Activated CD8-positive, alpha-beta memory T cell treated with anti-CD3 and anti-CD28 coated beads, Interleukin-2, amount 50 U/mL, for 48 hours (primary cell): ENCODE measurements around the gene DAGLA.
A peak's percentile ranks its signal among the peaks of the same experiment; 100 is the strongest.

Source experiments
- DNase-seq: peaks from one replicate; pipeline ENCODE4 v3.0.0-alpha.2; 2020

Gene DAGLA

GRCh38 chr11:61693922-61694601 lies 13.9 kb downstream of the DAGLA start:
- no peak for DNase-seq

GRCh38 chr11:61694602-61694939 lies 14.4 kb downstream of the DAGLA start:
- DNase-seq: no peak

- DNase-seq: no peak
Measured at GRCh38 chr11:61694946-61695706, 14.9 kb downstream of the DAGLA start.

- DNase-seq: peak; percentile 93
Measured at GRCh38 chr11:61695917-61696316, 15.7 kb downstream of the DAGLA start.

- DNase-seq: no peak
Measured at GRCh38 chr11:61696602-61697001, 16.4 kb downstream of the DAGLA start.

- no peak for DNase-seq
Measured at GRCh38 chr11:61697078-61697502, 16.9 kb downstream of the DAGLA start.

GRCh38 chr11:61697764-61698163 lies 17.6 kb downstream of the DAGLA start:
- DNase-seq: no peak

- no peak for DNase-seq
Measured at GRCh38 chr11:61698173-61698948, 18.2 kb downstream of the DAGLA start.

- no peak for DNase-seq
Measured at GRCh38 chr11:61699737-61700160, 19.6 kb downstream of the DAGLA start.

GRCh38 chr11:61700212-61700611 lies 20.0 kb downstream of the DAGLA start:
- no peak for DNase-seq

GRCh38 chr11:61700720-61701119 lies 20.5 kb downstream of the DAGLA start:
- DNase-seq: no peak

- DNase-seq: no peak
Measured at GRCh38 chr11:61701242-61701886, 21.2 kb downstream of the DAGLA start.

- no peak for DNase-seq
Measured at GRCh38 chr11:61702701-61703312, 22.6 kb downstream of the DAGLA start.

- no peak for DNase-seq
Measured at GRCh38 chr11:61704838-61705237, 24.6 kb downstream of the DAGLA start.

GRCh38 chr11:61706452-61707400 lies 26.5 kb downstream of the DAGLA start:
- DNase-seq: no peak

- no peak for DNase-seq
Measured at GRCh38 chr11:61707574-61707973, 27.4 kb downstream of the DAGLA start.

GRCh38 chr11:61709110-61709509 lies 28.9 kb downstream of the DAGLA start:
- DNase-seq: no peak

- no peak for DNase-seq
Measured at GRCh38 chr11:61709572-61709971, 29.4 kb downstream of the DAGLA start.

GRCh38 chr11:61710019-61710418 lies 29.8 kb downstream of the DAGLA start:
- no peak for DNase-seq

- DNase-seq: no peak
Measured at GRCh38 chr11:61711037-61711436, 30.8 kb downstream of the DAGLA start.

- no peak for DNase-seq
Measured at GRCh38 chr11:61711498-61711897, 31.3 kb downstream of the DAGLA start.

- no peak for DNase-seq
Measured at GRCh38 chr11:61712314-61712713, 32.1 kb downstream of the DAGLA start.
